Small intestine (tissue), 7 donors: ENCODE data around the gene ATAD3A. TPM values are rescaled to one million over a fixed set of nuclear protein-coding genes. Genes with fewer than 3 reads are reported as not detected.
"Not testable (repeated sequence)": the region's sequence is repeated elsewhere in the genome, so short reads cannot be mapped to it uniquely, and the experiment has no call there.

Experiments used
- DNase-seq, 2 donors: peaks; one replicate each; pipeline versions ENCODE4 v3.0.0 to v3.0.0-alpha.2; 2013
- FAIRE-seq: peaks from 2 replicates; lab custom pipeline; 2012; peaks lifted over from hg19 to GRCh38; lab: Jason Lieb, UNC
- H3K27ac ChIP-seq, 3 donors: one replicate each; pipeline ENCODE4 v1.5.1; 2013; ENCODE audit warnings: low read length in 2 of 3, mild to moderate bottlenecking in 2 of 3, control low read depth in 1 of 3, inconsistent platforms in 1 of 3, low read depth in 1 of 3, moderate library complexity in 1 of 3
- H3K27me3 ChIP-seq, 3 donors: one replicate each; pipeline ENCODE4 v1.6.1; 2013; ENCODE audit warnings: low read length in 3 of 3, inconsistent platforms in 1 of 3; ENCODE audit not compliant: control insufficient read depth in 3 of 3, insufficient read depth in 3 of 3
- H3K36me3 ChIP-seq, 3 donors: one replicate each; pipeline ENCODE4 v1.6.1; 2013; ENCODE audit warnings: low read length in 3 of 3, inconsistent platforms in 1 of 3, low read depth in 1 of 3, mild to moderate bottlenecking in 1 of 3, moderate library complexity in 1 of 3; ENCODE audit not compliant: control insufficient read depth in 3 of 3, insufficient read depth in 2 of 3
- H3K4me1 ChIP-seq, 3 donors: one replicate each; pipeline ENCODE4 v1.6.1; 2013; ENCODE audit warnings: low read length in 2 of 3, inconsistent platforms in 1 of 3, low read depth in 1 of 3, mild to moderate bottlenecking in 1 of 3, moderate library complexity in 1 of 3; ENCODE audit not compliant: control insufficient read depth in 3 of 3, insufficient read depth in 2 of 3
- H3K4me3 ChIP-seq, 3 donors: one replicate each; pipeline ENCODE4 v1.5.1; 2013; ENCODE audit warnings: low read length in 3 of 3, control low read depth in 1 of 3, inconsistent platforms in 1 of 3, low read depth in 1 of 3, mild to moderate bottlenecking in 1 of 3, moderate library complexity in 1 of 3
- H3K9me3 ChIP-seq, 2 donors: one replicate each; pipeline ENCODE4 v1.6.1; 2013; ENCODE audit warnings: low read depth in 1 of 2, low read length in 1 of 2; ENCODE audit not compliant: control insufficient read depth in 2 of 2, insufficient read depth in 1 of 2
- WGBS, 3 donors: extraction: QIAGEN DNeasy Blood & Tissue Kit; methylation state at CpG; one replicate each; pipeline ENCODE4 v1.1.7; 2013; 5-methylcytosine and 5-hydroxymethylcytosine counted together
- polyA plus RNA-seq, 4 donors: library from polyadenylated mRNA; stranded (reverse) in 3 of 4; unstranded in 1 of 4; fragments of 200-250 nt in 3 of 4; fragments of 120-200 nt in 1 of 4; gene quantifications; one replicate each; pipeline versions ENCODE4 v1.2.1 to v1.2.3, GENCODE V29; 2013
- donor health status: healthy with polysubstance abuse.
- donor health status: control.
- donor health status: control.
- donor health status: Bipolar disorder and iron deficiency.
- donor health status: healthy.

ATAD3A gene
- polyA plus RNA-seq, 4 donors: 16.8 to 42.1 (median 25.0) TPM

- Histone ChIP-seq H3K36me3 (peaks cover 9 to 49% (median 10%) of the 10 kb centered on the region in 3 donors), H3K9me3 (peaks cover 0 to 27% of the 10 kb centered on the region in 2 donors)
- FAIRE-seq, H3K27me3 ChIP-seq, H3K4me3 ChIP-seq, DNase-seq, H3K27ac ChIP-seq, H3K4me1 ChIP-seq: not testable (repeated sequence)
- 91 to 94% (median 91%) methylated on average over 17 to 18 of the region's 18 CpGs for WGBS, 3 donors
Measured at GRCh38 chr1:1495461-1495975, 16.4 kb upstream of the ATAD3A start.

- not testable (repeated sequence) for H3K4me1 ChIP-seq, H3K4me3 ChIP-seq, H3K9me3 ChIP-seq, H3K27me3 ChIP-seq, FAIRE-seq, H3K36me3 ChIP-seq
- DNase-seq: peak; percentile 67 to 78
- 7 to 28% (median 21%) methylated on average over 15 to 16 of the region's 16 CpGs for WGBS, 3 donors
- peak overlapping the region; percentile 48 to 77 (median 51) for H3K27ac ChIP-seq
Measured at GRCh38 chr1:1504777-1505365, 7.1 kb upstream of the ATAD3A start.

GRCh38 chr1:1505366-1505798 is 6.6 kb upstream of the ATAD3A start:
- peak in 1 of 2 donors; percentile 38 for DNase-seq
- peak overlapping the region; percentile 48 to 77 (median 51) for H3K27ac ChIP-seq
- FAIRE-seq, H3K4me3 ChIP-seq, H3K27me3 ChIP-seq, H3K4me1 ChIP-seq, H3K9me3 ChIP-seq, H3K36me3 ChIP-seq: not testable (repeated sequence)
- WGBS, 3 donors: 8 to 15% (median 14%) methylated on average over 10 to 16 of the region's 22 CpGs

DNA sequence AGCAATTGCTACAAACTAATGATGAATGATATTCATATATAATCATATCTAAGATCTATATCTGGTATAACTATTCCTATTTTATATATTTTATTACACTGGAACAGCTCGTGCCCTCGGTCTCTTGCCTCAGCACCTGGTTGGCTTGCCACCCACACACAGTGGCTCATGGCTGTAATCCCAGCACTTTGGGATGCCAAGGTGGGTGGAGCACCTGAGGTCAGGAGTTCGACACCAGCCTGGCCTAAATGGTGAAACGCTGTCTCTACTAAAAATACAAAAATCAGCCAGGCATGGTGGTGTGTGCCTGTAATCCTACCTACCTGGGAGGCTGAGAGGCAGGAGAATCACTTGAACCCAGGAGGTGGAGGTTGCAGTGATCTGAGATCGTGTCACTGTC is 6.2 kb upstream of the ATAD3A start:
- H3K27ac ChIP-seq: peak overlapping the region; percentile 38 to 85 (median 60)
- H3K9me3 ChIP-seq, FAIRE-seq, H3K36me3 ChIP-seq, H3K4me3 ChIP-seq, DNase-seq, H3K27me3 ChIP-seq: not testable (repeated sequence)
- H3K4me1 ChIP-seq: peaks cover 0 to 12% (median 0%) of the 10 kb centered on the region in 3 donors
- WGBS, 3 donors: 38 to 74% (median 64%) methylated on average over 5 of the region's 5 CpGs

DNA sequence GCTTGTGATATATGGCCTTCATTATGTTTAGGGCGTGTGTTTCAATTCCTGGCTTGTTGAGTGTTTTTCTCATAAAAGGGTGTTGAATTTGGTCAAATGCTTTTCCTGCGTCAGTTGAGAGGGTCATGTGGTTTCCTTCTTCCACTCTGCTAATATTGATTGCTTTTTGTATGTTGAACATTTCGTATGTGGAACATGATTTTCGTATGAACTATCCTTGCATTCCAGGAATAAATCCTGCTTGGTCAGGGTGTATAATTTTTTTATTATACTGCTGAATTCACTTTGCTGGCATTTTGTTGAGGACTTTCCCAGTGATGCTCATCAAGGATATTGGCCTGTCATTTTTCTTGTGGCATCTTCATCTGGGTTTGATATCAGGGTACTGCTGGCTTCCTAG is 4.7 kb upstream of the ATAD3A start:
- WGBS, 3 donors: 88 to 92% (median 92%) methylated on average over 4 of the region's 4 CpGs
- Histone ChIP-seq H3K4me1 (peaks cover 0 to 16% (median 0%) of the 10 kb centered on the region in 3 donors), H3K4me3 (no peak overlapping the region), H3K27me3 (no peaks in the 10 kb centered on the region), H3K36me3 (no peaks in the 10 kb centered on the region), H3K27ac (no peak overlapping the region), H3K9me3 (no peaks in the 10 kb centered on the region)
- DNase-seq (no peak), FAIRE-seq (no peak)

DNA sequence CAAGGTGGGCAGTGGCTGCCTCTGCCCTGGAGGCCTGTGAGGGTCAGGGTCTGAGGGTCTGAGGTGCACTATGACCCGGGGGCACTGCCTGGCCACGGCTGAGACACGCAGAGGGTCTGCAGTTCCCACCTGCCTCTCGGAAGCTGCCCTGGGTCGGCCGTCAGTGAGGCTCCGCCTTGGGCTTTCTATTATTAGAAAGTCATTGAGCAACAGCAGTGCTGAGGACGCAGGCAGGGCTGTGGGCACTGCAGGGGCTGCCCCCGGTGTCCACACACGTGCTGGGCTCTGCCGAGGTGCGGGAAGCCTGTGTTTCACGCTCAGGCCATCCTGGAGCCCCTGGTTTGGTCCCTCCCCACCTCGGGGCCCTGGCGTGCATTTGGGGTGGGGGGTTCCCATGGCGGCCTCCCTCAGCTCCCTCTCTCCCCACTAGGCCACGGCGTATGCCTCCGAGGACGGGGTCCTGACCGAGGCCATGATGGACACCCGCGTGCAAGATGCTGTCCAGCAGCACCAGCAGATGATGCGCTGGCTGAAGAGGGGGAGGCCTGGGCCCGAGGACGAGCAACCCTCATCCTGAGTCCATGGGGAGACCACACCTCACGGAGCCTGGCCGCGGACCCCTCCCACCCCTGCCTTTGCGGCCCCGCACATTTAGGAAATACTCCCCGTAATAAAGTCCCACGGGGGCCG is 3.0 kb upstream of the ATAD3A start:
- DNase-seq, H3K27me3 ChIP-seq, H3K36me3 ChIP-seq, H3K27ac ChIP-seq, H3K9me3 ChIP-seq, H3K4me3 ChIP-seq, FAIRE-seq: not testable (repeated sequence)
- peaks cover 0 to 16% (median 0%) of the 10 kb centered on the region in 3 donors for H3K4me1 ChIP-seq
- 75 to 81% (median 76%) methylated on average over 15 to 29 of the region's 34 CpGs for WGBS, 3 donors

DNA sequence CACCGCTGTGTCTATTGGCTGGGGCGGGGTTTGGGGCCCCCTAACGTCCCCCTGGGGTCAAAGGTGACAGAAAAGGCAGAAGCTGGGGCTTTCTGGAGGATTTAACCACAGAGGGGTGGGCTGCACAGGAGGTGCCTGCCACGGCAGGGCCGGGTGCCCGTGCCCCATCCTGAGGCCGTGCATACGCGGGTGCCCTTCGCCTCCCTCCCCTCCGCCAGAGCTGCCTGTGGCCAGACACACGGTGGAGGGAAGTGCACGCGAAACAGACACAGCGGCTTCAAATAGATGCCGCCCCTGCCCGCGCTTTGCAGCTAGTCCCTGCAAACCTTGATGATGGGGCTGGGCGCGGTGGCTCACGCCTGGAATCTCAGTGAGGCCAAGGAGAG is 2.5 kb upstream of the ATAD3A start:
- not testable (repeated sequence) for H3K4me3 ChIP-seq, FAIRE-seq, H3K9me3 ChIP-seq, DNase-seq, H3K27me3 ChIP-seq, H3K27ac ChIP-seq, H3K36me3 ChIP-seq
- H3K4me1 ChIP-seq: peaks cover 0 to 16% (median 0%) of the 10 kb centered on the region in 3 donors
- WGBS, 3 donors: 65 to 84% (median 71%) methylated on average over 10 to 21 of the region's 21 CpGs

DNA sequence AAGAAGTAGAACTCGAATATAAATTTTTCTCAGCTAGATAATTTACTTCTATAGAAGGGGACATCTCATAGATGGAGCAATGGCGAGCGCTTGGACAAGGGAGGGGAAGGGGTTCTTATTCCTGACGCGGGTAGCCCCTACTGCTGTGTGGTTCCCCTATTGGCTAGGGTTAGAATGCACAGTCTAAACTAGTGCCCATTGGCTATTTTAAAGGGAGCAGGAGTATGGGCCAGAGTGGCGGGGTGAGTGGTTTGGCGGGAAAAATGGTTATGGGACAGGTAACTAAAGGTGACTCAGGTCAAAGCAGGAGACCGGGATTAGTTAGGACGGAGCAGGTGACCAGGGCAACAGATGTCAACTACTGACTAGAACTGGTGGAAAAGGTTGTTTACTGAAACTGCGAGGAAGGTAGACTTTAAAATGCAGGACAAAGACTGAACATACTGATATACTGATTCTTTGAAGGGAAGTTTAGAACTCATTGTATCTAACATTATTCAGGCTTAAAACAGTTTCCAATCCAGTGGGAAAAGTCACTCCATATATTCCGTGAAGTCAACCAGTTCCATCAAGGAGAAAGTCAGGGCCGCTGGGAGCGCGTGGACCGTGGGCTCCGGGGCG is 940 bp upstream of the ATAD3A start:
- Histone ChIP-seq H3K36me3 (peaks cover 0 to 13% (median 0%) of the 10 kb centered on the region in 3 donors), H3K27ac (peak overlapping the region; percentile 62 to 98 (median 96)), H3K4me1 (peaks cover 0 to 6% (median 0%) of the 10 kb centered on the region in 3 donors), H3K27me3 (no peaks in the 10 kb centered on the region), H3K4me3 (peak overlapping the region; percentile 86 to 96 (median 86)), H3K9me3 (no peaks in the 10 kb centered on the region)
- peak in 1 of 2 donors; percentile 17 for DNase-seq
- 8 to 16% (median 16%) methylated on average over 13 to 17 of the region's 17 CpGs for WGBS, 3 donors
- FAIRE-seq: no peak
